OCI-LY7 (cell line): ENCODE results near the gene SAMD15. TPM values are rescaled to one million over a fixed set of nuclear protein-coding genes. Genes with fewer than 3 reads are reported as not detected.

Experiments
- BruUV-seq: library from RNA; stranded (reverse); fragments of 400-500 nt; replicated peaks from 2 replicates; lab custom pipeline; 2021; lab: Mats Ljungman, UMichigan
- CTCF ChIA-PET: fragments of 300-600 bp; sonication (Branson Sonifier 250); formaldehyde crosslinking; loops from one replicate; lab custom pipeline; 2022; ENCODE audit warnings: antibody characterized with exemption; ENCODE audit not compliant: unreplicated experiment; lab: Charles Lee
- POLR2A ChIA-PET: fragments of 300-600 bp; sonication (Branson Sonifier 250); formaldehyde crosslinking; loops from one replicate; lab custom pipeline; 2022; ENCODE audit warnings: antibody characterized with exemption; lab: Charles Lee
- DNase-seq: peaks from one replicate; pipeline ENCODE4 v3.0.0-alpha.2; 2015; ENCODE audit warnings: low spot score
- H2AFZ ChIP-seq: fragments of 200-600 bp; sonication (generic), shearing (Covaris generic); 2 replicates; pipeline ENCODE4 v1.6.1; 2014; ENCODE audit warnings: mild to moderate bottlenecking, antibody characterized with exemption, low read length, moderate library complexity
- H3K27ac ChIP-seq: fragments of 200-600 bp; sonication (generic); 2 replicates; pipeline ENCODE4 v1.5.1; 2014; ENCODE audit warnings: mixed run types, low read depth, mild to moderate bottlenecking, moderate library complexity, low read length, inconsistent platforms; ENCODE audit not compliant: poor library complexity, severe bottlenecking
- H3K36me3 ChIP-seq: fragments of 200-600 bp; sonication (generic); 2 replicates; pipeline ENCODE4 v1.6.1; 2014; ENCODE audit warnings: mild to moderate bottlenecking, antibody characterized with exemption, low read length, moderate library complexity, mixed read lengths; ENCODE audit not compliant: insufficient read depth
- H3K4me1 ChIP-seq: fragments of 200-600 bp; sonication (generic); 2 replicates; pipeline ENCODE4 v1.5.1; 2014; ENCODE audit warnings: mild to moderate bottlenecking, low read length; ENCODE audit not compliant: insufficient read depth, poor library complexity, severe bottlenecking
- H3K4me2 ChIP-seq: fragments of 200-600 bp; sonication (generic); 2 replicates; pipeline ENCODE4 v1.6.1; 2014; ENCODE audit warnings: mild to moderate bottlenecking, low read length
- H3K4me3 ChIP-seq: fragments of 200-600 bp; sonication (generic); 2 replicates; pipeline ENCODE4 v1.5.1; 2014; ENCODE audit warnings: mild to moderate bottlenecking, low read depth, low read length; ENCODE audit not compliant: poor library complexity, severe bottlenecking
- H3K79me2 ChIP-seq: fragments of 200-600 bp; sonication (generic); 2 replicates; pipeline ENCODE4 v1.6.1; 2016; ENCODE audit warnings: low read depth, mild to moderate bottlenecking, low read length, moderate library complexity, mixed read lengths; ENCODE audit not compliant: insufficient read depth
- H3K9me2 ChIP-seq: fragments of 200-600 bp; sonication (generic); 2 replicates; pipeline ENCODE4 v1.6.1; 2016; ENCODE audit warnings: mild to moderate bottlenecking, low read length, mixed read lengths; ENCODE audit not compliant: insufficient read depth
- H3K9me3 ChIP-seq: fragments of 200-600 bp; sonication (generic); 2 replicates; pipeline ENCODE4 v1.6.1; 2014; ENCODE audit warnings: mild to moderate bottlenecking, mixed run types, low read length, mixed read lengths
- H4K20me1 ChIP-seq: fragments of 200-600 bp; sonication (generic); 2 replicates; pipeline ENCODE4 v1.6.1; 2014; ENCODE audit warnings: mild to moderate bottlenecking, antibody characterized with exemption, low read length, moderate library complexity, mixed read lengths; ENCODE audit not compliant: insufficient read depth
- CTCF ChIP-seq: fragments of 200-600 bp; sonication (generic); conservative IDR thresholded peaks from 2 replicates; pipeline ENCODE4 v1.5.1; 2014; ENCODE audit warnings: mild to moderate bottlenecking, antibody characterized with exemption, low read length, moderate library complexity, mixed read lengths
- EZH2phosphoT487 ChIP-seq: fragments of 200-600 bp; sonication (generic); IDR thresholded peaks from 2 replicates; pipeline ENCODE4 v1.6.1; 2018; ENCODE audit warnings: low read depth, borderline replicate concordance, mild to moderate bottlenecking, mixed run types, antibody characterized with exemption, low read length, moderate library complexity, mixed read lengths
- intact Hi-C: fragments of 100-400 bp; cut with micrococcal nuclease; formaldehyde crosslinking; loops from one replicate; pipeline ENCODE4 v1.10.0; 2022; ENCODE audit not compliant: unreplicated experiment
- total RNA-seq, 2 experiments: library from RNA; depleted of rRNA in 1 of 2; stranded (reverse); fragments of >200 nt in 1 of 2; shearing (Covaris generic) in 1 of 2; gene quantifications; 2 replicates each; pipeline ENCODE4 v1.2.3, GENCODE V29; 2014 to 2022

SAMD15 gene
- total RNA-seq, 2 experiments from 2014 or later: 1.1 to 2.0 TPM

- peaks cover 6% of the 10 kb centered on the region; the same call in 1 of the 2 replicates for H3K36me3 ChIP-seq
- TF ChIP-seq CTCF: no peak
- no peak for TF ChIP-seq EZH2phosphoT487
- H3K79me2 ChIP-seq: peaks cover 39% of the 10 kb centered on the region
- H3K27ac ChIP-seq: no peak overlapping the region
- no TSS peak for BruUV-seq
- no peaks in the 10 kb centered on the region for H3K9me2 ChIP-seq
- ChIA-PET POLR2A (interaction anchor here (0.6 to 1.3 kb wide), 5 partner anchors 18 to 362 kb away, joined by 3 to 7 read pairs (median 3); partner anchors contain the start of genes GSTZ1 and POMT2), CTCF (interaction anchor here (1.0 kb wide), 1 partner anchor 61 kb away, joined by 3 read pairs; no protein-coding TSS in a partner anchor)
- intact Hi-C loops: loop anchor here (1.0 to 10.0 kb wide), 4 partner anchors 56 to 343 kb away; partner anchors contain the start of genes AHSA1, GSTZ1 and VIPAS39
- peak overlapping the region; percentile 87 for H3K4me2 ChIP-seq
- H3K4me3 ChIP-seq: peak overlapping the region; percentile 87
- peak overlapping the region; percentile 80 for H2AFZ ChIP-seq
- no peaks in the 10 kb centered on the region for H4K20me1 ChIP-seq
- H3K4me1 ChIP-seq: peaks cover 30% of the 10 kb centered on the region
- no peak for DNase-seq
- no peaks in the 10 kb centered on the region for H3K9me3 ChIP-seq
Observed at GRCh38 chr14:77377502-77377844, 294 bp downstream of the SAMD15 start.

GRCh38 chr14:77378701-77379100 lies 1.5 kb downstream of the SAMD15 start:
- H2AFZ ChIP-seq: no peak overlapping the region
- H4K20me1 ChIP-seq: no peaks in the 10 kb centered on the region
- H3K4me3 ChIP-seq: no peak overlapping the region
- DNase-seq: no peak
- no peaks in the 10 kb centered on the region for H3K9me2 ChIP-seq
- H3K27ac ChIP-seq: no peak overlapping the region
- CTCF ChIA-PET: no interaction called here
- peaks cover 21% of the 10 kb centered on the region for H3K4me1 ChIP-seq
- TF ChIP-seq CTCF (no peak), EZH2phosphoT487 (no peak)
- H3K79me2 ChIP-seq: peaks cover 29% of the 10 kb centered on the region
- no peaks in the 10 kb centered on the region for H3K9me3 ChIP-seq
- H3K4me2 ChIP-seq: no peak overlapping the region
- no TSS peak for BruUV-seq
- POLR2A ChIA-PET: interaction anchor here (0.6 to 1.1 kb wide), 3 partner anchors 13 to 58 kb away, joined by 3 to 6 read pairs (median 3); partner anchors contain the start of gene GSTZ1
- no peaks in the 10 kb centered on the region for H3K36me3 ChIP-seq
- intact Hi-C loops: loop anchor here (5.0 to 10.0 kb wide), 2 partner anchors 79 to 344 kb away; partner anchors contain the start of genes AHSA1 and VIPAS39

- CTCF ChIA-PET: no interaction called here
Observed at GRCh38 chr14:77390188-77390587, 13.0 kb downstream of the SAMD15 start.

More at GRCh38 chr14:77390188-77390587, 13.0 kb downstream of the SAMD15 start:
- TF ChIP-seq EZH2phosphoT487 (no peak), CTCF (no peak)
- no peaks in the 10 kb centered on the region for H3K9me3 ChIP-seq
- H3K27ac ChIP-seq: no peak overlapping the region
- H3K4me2 ChIP-seq: no peak overlapping the region
- H4K20me1 ChIP-seq: no peaks in the 10 kb centered on the region
- H3K79me2 ChIP-seq: no peaks in the 10 kb centered on the region
- intact Hi-C loops: loop anchor here (5.0 kb wide), 1 partner anchor 47 kb away; no protein-coding TSS in a partner anchor
- no TSS peak for BruUV-seq
- H3K9me2 ChIP-seq: no peaks in the 10 kb centered on the region
- POLR2A ChIA-PET: interaction anchor here (0.6 kb wide), 1 partner anchor 11 kb away, joined by 3 read pairs; no protein-coding TSS in a partner anchor
- no peak overlapping the region for H2AFZ ChIP-seq
- no peak for DNase-seq
- no peaks in the 10 kb centered on the region for H3K4me1 ChIP-seq
- no peaks in the 10 kb centered on the region for H3K36me3 ChIP-seq
- H3K4me3 ChIP-seq: no peak overlapping the region
